M059J (cell line): ENCODE data around the gene TSTD2. TPM values are rescaled to one million over a fixed set of nuclear protein-coding genes. Genes with fewer than 3 reads are reported as not detected.

Source experiments
- DNase-seq: peaks from one replicate; pipeline ENCODE4 v3.0.0-alpha.2; 2012; ENCODE audit warnings: low read depth
- total RNA-seq: library from RNA; depleted of rRNA; stranded (reverse); fragments of >200 nt; shearing (Covaris generic); gene quantifications from 2 replicates; pipeline ENCODE4 v1.2.3, GENCODE V29; 2014; rRNA removed

Gene TSTD2
- total RNA-seq, result 10.7 and 16.3 TPM in 2 replicates

DNA sequence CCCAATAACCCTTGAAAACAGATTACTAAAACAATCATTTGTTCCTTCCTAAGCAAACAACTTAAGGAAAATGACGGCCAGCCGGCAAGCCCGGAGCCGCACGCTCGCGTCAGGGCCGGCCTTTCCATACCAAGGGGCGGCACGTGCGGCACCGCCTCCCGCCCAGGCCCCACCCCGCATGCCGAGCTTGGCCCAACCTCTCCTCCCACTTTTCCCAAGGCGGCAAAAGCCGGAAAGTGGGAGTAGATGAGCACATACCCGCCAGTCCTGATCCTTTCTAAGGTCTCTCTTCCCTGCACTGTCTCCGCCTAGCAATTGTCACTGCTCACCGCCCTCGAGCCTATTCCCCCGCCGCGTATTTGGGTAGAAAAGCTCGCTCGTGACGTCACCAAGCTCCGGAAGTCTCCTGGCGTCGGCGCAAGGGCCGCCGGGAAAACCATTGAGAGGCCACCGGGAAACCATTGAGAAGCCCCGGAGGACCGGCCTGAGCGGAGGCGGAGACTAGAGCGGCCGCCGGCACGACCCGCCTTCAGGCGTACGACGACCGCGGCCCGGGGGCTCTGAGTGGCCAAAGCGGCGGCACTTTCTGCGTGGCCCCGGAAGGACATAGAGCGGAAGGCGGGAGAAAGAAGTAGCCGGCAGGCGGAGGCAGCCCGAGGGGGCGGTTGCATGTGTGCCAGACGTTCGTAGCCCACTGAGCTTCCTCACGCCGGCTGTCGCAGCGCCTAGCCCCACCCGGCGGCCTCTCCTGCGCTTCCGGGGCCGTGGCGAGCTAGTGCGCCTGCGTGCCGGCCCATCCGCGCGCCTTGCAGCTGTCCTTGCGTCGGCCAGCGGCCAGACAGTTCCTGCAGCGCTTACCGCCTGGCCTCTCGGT is at the start of gene TSTD2, which contains the start of gene NCBP1:
Gene TSTD2, minus strand, starts transcription at position 384 of the 874 bp plus-strand sequence. CDS start 5,806 bp downstream, outside the sequence.
Gene NCBP1, plus strand, starts transcription at position 837 of the 874 bp plus-strand sequence. CDS start 61 bp downstream, outside the sequence.
- DNase-seq, result peak; percentile 98

DNA sequence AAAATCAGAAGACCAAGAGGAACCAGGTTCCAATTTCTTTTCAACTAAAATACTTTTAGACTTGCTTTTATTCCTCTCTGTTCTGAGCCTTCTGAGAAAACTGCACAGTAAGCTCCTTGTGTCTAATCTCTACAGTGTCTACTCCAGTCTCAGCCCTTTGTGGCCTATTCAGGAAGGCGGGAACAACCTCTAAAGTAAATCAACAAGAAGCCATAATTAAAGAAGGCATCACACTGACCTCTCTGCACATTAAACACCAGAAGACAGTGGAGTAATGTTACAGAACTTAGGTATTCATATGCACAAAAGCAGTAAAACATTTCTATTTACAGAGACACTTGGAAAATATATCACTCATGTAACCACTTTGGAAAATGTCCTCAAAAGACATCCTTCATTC is 49.1 kb upstream of the TSTD2 start:
- DNase-seq, result no peak

DNA sequence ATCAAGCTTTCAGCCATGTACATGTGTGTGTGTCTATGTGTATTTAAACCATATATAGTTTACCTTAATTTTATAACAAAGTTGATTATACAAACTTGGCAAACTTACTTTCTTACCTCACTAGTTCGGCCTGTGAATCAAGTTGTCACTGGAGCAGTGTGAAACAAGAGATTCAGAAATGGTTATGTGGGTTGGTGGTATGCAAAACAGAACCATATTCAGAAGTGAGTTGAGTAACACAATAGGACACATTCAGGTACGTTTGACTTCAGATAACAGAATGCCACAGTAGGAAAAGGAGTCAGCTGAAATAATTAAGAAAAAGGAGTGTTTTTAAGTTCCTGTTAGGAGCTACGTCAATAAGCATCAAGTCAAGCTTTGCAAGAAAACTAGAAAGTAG is 42.5 kb upstream of the TSTD2 start:
- no peak for DNase-seq

DNA sequence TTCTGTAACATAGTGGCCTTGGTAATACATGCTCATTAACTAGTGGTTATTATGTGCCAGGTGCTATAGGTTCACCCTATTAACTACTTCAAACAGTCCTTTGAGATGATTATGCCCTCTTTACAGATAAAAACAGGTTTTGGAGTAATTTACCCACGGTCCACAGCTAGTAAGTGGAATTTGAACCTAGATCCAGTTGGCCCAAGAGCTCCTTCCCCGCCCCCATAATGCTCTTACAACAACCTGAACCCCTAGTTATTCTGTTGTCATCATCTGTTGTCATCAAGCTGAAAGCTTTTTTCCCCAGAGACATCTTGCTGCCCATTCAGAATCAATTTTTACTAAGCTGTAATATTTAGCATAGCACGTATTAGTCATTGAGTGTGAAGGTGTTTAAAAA is 40.8 kb upstream of the TSTD2 start:
- DNase-seq, result no peak

DNA sequence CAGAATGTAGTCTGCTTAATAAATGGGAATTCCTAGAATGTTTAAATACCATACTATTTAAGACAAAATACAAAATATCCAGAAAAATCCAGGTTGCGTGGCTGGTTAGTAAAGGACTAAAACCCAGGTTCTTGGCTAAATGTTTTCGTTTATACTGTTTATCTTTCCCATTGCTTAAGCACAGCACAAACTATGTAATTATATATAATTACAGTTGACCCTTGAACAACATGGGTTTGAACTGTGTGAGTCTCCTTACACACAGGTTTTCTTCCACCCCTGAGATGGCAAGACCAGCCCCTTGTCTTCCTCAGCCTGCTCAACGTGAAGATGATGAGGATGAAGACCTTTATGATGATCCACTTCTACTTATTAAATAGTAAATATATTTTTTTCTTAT is 39.2 kb upstream of the TSTD2 start:
- DNase-seq, result no peak

DNA sequence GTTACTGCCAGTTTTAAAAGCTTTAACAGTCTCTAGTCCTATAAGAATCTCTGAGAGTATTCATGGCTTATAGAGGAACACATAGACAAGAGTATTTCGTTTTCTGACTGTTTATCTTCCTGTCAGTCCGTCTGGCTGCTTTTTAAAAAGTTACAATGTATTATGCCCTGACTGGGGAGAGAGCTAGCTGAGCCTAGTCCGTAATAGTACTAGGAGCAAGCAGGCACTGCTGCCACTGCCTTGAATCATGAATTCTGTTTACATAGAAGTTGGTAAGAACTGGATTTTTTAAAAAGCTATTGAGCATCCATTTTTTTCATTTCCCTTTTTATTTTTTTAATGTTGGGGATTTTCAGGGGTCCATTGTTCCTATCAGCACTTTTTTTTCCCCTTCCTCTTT is 37.4 kb upstream of the TSTD2 start:
- no peak for DNase-seq

DNA sequence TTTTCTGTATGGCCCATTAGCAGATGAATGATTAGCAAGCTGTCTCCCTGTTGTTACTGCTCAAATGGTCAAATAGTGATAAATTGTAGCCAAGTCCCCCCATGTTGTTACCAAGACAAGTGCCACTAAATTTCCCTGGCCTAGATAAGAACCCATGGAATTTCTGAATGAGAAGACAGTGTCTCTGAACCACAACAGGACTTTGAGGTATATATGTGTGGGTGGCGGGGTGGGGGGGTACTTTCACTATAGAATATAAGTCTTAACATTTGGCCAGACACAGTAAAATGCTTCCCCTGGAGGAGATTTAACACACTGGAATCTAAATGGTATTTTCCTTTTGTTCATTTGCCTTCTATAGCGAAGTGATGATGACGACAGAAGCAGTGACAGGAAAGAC is 35.3 kb upstream of the TSTD2 start:
- DNase-seq, result no peak

DNA sequence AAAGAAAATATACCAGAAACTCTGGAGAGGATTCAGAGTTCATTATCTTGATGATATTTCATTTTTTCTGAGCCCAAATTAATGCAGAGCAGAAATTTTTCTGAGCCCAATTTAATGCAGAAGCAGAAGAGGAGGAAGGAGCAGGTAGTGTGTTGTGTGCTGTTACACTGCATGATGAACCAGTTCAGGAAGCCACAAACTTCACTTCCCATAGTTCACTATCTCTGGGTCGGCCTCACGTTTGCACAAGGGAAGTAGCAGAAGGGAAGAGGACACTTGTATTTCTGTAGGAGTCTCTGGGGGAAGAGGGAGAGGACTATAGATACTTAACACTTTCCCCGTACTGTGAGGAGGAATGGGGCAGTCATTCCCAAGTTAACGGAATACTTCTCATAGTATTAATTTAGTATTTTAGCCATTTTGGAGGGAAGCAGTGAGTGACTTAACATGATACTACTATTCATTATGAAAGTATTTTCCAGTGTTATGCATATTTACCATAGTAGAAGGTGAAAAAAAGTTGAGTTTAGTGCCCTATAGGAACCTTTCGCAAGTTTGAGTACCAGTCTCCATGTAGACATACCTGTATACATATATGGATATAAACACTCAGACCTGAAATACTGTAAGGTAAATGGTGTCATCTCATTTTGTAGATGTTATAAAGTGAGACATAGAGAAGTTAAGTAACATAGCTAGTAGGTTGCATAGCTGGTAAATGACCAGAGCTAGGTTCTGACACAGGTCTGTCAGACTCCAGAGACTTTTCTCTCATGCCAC is 33.9 kb upstream of the TSTD2 start:
- DNase-seq, result no peak

DNA sequence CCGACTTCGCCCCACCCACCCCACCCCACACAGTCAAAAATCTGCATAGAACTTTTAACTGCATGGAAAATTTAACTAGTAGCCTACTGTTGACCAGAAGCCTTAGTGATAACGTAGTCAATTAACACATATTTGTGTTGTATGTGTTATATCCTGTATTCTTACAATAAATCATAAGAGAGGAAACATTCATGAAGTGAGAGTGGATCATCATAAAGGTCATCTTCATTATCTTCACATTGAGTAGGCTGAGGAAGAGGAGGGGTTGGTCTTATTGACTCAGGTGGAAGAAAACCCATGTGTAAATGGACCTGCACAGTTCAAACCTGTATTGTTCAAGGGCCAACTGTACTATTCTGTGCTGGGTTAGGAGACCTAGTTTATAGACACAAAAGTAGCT is 32.6 kb upstream of the TSTD2 start:
- DNase-seq, result no peak

DNA sequence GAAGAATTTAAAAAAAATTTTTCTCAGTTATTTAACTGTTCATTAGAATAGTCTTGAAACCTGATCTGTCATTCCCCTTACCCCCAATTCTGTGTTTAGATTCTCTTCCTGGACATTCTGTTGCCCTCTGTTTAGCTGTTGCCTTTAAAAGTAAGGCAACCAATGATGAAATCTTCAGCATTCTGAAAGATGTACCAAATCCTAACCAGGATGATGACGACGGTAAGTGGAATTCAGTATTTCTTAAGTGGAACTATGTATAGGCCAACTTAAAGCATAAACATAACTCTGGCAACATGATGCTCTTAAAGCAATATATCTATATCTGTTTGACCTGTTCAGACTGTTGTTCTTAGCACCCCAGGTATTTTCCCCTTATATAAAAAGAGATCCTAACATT is 27.7 kb upstream of the TSTD2 start:
- no peak for DNase-seq

DNA sequence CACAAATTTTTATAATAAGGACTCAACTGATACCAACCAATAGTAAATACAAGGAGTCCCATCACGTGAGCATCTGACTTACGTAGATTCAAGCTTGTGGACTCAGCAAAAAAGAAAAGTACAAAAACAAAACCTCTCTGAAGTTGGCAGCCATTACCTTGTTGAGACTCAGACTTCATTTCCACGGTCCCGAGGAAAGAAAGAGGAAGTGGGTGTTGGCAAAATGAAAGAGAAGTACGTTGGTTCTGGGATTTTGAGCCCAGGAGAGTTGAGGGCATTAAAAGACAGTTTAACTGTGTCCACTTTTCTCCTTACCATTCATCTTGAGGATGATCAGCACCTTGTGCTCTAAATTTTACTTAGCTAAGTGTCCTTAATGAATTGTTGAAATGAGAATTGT is 27.2 kb upstream of the TSTD2 start:
- no peak for DNase-seq

DNA sequence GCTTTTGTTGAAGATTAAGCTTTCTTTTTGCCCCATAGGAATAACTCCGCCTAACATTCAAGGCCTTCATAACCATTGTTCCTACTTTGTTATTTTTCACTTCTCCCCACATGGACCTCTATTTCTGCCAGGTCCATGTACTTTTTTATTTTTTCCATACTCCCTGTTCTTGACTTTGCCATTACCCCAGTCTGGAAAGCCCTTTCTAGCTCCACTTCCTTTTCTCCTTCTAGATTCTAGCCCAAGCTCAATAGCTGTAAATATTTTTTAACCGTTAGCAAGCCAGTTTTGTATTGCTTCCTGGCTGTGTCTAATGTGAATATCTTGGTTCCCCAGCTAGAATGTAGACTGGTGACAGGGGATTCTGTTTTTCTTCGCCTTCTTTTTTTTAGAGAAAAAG is 26.6 kb upstream of the TSTD2 start:
- DNase-seq, result no peak

DNA sequence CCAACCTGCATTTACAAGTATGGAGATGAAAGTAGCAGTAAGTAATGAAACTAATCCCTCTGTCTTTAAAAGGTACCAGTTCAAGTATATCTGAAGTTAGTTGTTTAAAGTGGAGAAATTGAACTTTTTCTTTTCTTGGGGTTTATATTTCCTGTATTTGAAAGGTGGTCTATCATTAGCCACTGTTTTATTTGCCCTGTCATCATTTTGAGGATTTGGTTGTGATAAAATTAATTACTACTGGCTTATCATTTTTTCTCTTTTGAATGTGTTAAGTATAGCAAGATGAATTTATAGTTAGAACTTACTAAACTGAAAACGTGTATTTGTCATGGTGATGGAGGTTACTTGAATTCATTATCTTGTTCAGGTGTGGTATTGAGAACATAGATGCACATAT is 25.5 kb upstream of the TSTD2 start:
- no peak for DNase-seq

DNA sequence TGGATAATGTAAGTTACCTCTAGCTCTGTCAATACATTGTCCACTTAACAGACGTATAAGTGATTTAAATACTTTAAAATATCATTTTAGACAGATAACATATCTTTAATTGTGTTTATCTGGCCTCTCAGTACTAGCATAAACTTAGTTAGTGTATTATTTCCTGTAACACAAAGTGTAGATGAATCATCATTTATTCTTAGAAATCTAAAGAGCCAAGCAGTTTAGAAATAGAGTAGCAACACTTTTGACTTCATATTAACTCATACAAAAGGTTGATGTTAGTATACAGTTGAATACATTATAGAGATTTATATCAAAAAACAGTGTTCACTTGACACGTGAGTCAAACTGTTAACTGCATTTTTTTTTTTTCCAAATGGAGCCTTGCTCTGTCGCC is 18.5 kb upstream of the TSTD2 start:
- no peak for DNase-seq

DNA sequence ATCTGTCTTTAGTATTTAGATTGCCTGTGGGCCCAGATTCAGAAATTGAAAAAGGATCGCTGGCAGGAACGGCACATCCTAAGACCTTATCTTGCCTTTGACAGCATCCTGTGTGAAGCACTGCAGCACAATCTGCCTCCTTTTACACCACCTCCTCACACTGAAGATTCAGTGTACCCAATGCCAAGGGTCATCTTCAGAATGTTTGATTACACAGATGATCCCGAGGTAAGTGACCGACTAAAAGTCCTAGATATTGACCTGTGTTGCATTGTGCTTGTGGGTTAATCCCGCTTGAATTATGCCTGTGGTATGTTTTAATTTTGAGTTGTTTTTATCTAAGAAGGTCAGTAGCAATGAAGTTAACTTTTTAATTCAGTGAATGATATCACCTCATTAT is 14.8 kb upstream of the TSTD2 start:
- DNase-seq, result no peak

DNA sequence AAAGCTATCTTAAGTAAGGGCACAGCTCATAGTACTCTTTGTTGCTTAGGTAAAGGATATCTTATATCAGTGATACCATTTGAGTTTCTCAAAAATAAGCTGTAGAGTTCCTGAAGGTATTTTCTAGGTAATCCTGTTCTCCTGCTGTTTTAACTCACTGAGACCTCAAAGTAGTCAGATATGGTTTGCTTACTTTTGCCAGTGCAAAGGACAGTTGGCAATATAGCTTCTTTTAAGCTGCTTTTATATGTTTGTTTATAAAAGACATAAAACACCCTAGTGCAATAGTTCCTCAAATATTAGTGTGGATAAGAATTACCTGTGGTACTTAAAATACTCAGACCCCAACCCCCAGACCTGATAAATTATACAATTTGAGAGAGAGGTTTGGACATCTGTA is 12.6 kb upstream of the TSTD2 start:
- DNase-seq, result no peak

DNA sequence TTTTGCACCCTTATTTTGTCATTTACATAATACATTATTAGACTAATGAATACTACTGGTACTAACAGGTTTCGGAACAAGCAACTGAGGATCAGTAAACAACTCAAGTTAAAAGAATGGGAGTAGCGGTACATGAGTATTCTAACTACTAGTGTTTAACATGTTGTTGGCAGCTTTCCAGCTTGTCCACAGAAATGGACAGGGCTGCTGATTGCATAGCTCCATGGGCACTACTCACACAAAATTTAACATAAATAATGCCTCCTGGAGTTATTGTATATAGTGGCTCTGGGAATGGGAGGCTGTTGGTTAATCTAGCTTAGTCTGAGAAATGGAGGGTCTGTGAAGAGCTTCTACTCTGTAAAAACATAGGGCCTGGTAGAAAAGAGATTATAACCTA is 7.2 kb upstream of the TSTD2 start:
- DNase-seq, result no peak

DNA sequence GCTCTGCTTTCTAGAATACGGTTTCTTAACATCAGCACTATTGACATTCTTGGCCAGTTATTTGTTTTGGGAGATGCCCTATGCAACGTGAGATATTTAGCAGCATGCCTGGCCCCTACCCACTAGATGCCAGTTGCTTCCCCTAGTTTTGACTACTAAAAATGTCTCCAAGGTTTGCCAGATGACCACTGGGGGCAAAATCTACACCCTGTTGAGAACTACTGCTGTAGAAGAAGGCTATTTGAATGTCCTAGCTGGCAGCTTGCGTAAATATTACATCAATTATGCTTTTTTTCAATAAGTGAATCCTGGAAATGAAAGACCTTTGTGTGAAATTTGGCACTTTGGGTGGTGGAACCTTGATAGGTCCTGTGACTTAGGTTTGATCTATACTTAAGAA is 5.5 kb upstream of the TSTD2 start:
- DNase-seq, result peak; percentile 6

DNA sequence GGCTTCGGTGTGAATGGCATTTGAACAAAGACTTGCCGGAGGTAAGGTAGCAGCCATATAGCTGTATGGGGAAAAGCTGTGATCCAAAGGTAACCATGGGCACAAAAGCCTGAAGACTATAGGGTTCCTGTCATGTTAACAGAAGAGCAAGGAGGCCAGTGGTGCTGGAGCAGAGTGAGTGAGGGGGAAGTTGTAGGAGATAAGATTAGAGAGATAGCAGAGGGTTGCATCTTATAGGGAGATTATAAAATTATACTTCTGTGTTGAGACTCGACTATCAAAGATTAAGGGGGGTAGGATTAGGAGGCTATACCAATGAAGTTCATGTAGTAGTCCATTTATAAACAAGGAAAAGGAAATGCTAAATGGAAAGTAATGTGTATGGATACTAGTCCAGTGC is 3.7 kb upstream of the TSTD2 start:
- no peak for DNase-seq

DNA sequence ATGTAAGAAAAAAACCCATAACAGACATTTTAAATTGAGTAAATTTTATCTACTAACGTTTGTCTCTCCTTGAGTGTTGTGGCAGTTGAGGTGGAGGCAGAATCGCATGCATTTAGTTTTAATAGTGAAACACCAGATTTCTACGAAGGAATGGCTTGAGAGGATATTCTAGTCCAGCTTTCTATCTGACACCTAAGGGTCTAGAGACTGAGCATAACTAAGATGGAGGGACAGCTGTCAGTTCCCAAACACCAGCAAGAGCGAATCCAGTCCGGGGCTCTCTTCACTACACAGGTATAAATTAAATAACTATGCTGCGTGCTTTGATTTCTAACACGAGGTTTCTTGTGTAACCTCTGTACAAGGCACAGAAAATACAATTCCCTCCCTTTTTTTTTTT is 1.9 kb upstream of the TSTD2 start:
- no peak for DNase-seq

DNA sequence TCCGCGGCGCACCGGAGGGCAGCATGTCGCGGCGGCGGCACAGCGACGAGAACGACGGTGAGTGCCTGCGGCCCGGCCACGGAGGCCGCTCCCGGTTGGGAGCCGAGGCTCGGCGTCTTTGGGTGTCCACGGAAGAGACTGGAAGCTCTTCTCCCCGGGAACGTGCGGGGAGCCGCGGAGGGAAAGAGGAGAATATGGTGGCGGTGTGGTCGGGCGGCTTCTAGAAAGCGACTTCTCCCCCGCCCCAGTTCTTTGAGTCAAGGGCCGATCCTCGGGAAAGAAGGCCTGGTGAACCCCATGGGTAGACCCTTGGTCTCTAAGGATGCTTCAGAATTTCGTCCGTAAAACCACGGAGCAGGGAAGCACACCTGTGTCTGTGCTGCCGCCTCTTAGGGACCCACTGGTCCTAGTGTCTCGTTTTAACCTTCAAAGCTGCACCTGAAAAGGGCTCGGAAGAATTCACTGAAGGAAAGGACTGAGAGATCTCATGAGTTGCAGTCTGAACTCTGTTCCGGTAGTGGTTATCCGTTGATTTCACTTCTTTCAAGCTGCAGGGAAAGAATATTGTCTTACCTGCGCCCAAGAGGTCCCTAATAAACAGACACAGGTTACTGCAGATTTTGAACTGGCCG is 807 bp upstream of the TSTD2 start:
- DNase-seq, result peak; percentile 22

DNA sequence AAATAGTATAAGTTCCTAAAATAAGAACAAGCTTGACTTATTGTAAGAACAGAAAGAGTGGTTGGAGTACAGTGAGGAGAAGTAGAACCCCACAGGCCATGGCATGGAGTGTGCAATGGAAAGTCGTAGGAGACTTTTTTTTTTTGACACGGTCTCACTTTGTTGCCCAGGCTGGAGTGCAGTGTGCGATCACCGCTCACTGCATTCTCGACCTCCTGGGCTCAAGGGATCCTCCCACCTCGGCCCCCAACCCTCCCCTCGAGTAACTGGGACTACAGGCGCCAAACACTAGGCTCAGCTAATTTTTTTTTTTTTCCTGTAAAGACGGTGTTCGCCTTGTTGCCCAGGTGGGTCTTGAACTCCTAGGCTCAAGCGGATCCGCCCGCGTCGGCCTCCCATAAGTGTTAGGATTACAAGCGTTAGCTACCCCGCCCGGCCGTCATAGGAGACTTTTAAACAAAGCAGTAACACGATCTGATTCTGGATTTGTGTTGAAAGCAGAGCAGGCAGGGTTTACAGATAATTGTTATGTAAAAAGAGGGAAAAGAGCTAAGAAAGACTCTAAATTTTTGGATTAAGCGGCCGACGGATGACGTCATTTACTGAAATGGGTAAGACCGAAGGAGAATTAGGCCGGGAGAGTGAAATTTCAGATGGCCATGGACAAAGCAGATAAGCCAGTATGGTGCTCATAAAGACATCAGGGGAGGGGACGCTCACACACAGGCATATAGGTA is 752 bp downstream of the TSTD2 start:
- DNase-seq, result peak; percentile 75
